Measurements from ENCODE around the gene DMBT1. TPM values are rescaled to one million over a fixed set of nuclear protein-coding genes. Genes with fewer than 3 reads are reported as not detected.

Gene DMBT1
- total RNA-seq, 4 donors from 2014 or later: 0.63 TPM; not detected in 3

- WGBS: 82% methylated on average over 6 of the region's 6 CpGs
- Histone ChIP-seq H3K4me3 (no peak overlapping the region), H3K4me1 (no peaks in the 10 kb centered on the region), H3K27ac (replicated peaks in 1 of 4) (no peak overlapping the region), H3K9me3 (no peaks in the 10 kb centered on the region), H3K36me3 (no peaks in the 10 kb centered on the region), H3K27me3 (peaks cover 0 to 34% (median 0%) of the 10 kb centered on the region in 4 donors)
- TF ChIP-seq CTCF (IDR thresholded peaks at IDR 0.05) (no peak), POLR2AphosphoS5 (IDR thresholded peaks at IDR 0.05) (no peak), EP300 (IDR thresholded peaks at IDR 0.05) (no peak), POLR2A (IDR thresholded peaks at IDR 0.05; ENCODE audit: low read depth) (no peak)
- intact Hi-C loops (cut with DNase I): no loop called here
- DNase-seq (ENCODE audit: extremely low spot score): no peak
These were observed 101.7 kb downstream of the DMBT1 start for GRCh38 chr10:122662231-122662630.

GRCh38 chr10:122663516-122664130 lies 103.1 kb downstream of the DMBT1 start:
- no peak for DNase-seq (ENCODE audit: extremely low spot score)
- H3K36me3 ChIP-seq: no peaks in the 10 kb centered on the region
- H3K4me3 ChIP-seq: no peak overlapping the region
- intact Hi-C loops (cut with DNase I): no loop called here
- H3K27ac ChIP-seq (replicated peaks in 1 of 4): no peak overlapping the region
- no peaks in the 10 kb centered on the region for H3K4me1 ChIP-seq
- WGBS: 74% methylated on average over 2 of the region's 5 CpGs
- no peaks in the 10 kb centered on the region for H3K9me3 ChIP-seq
- H3K27me3 ChIP-seq: peaks cover 0 to 31% (median 0%) of the 10 kb centered on the region in 4 donors
- TF ChIP-seq CTCF (IDR thresholded peaks at IDR 0.05) (no peak), EP300 (IDR thresholded peaks at IDR 0.05) (no peak), POLR2AphosphoS5 (IDR thresholded peaks at IDR 0.05) (no peak), POLR2A (IDR thresholded peaks at IDR 0.05; ENCODE audit: low read depth) (no peak)

- intact Hi-C loops (cut with DNase I): no loop called here
- no peaks in the 10 kb centered on the region for H3K9me3 ChIP-seq
- H3K4me1 ChIP-seq: no peaks in the 10 kb centered on the region
- no peak for DNase-seq (ENCODE audit: extremely low spot score)
- H3K4me3 ChIP-seq: no peak overlapping the region
- peaks cover 0 to 31% (median 0%) of the 10 kb centered on the region in 4 donors for H3K27me3 ChIP-seq
- no peak overlapping the region for H3K27ac ChIP-seq (replicated peaks in 1 of 4)
- WGBS: 68% methylated on average over 8 of the region's 8 CpGs
- TF ChIP-seq CTCF (IDR thresholded peaks at IDR 0.05) (no peak), POLR2AphosphoS5 (IDR thresholded peaks at IDR 0.05) (no peak), POLR2A (IDR thresholded peaks at IDR 0.05; ENCODE audit: low read depth) (no peak), EP300 (IDR thresholded peaks at IDR 0.05) (no peak)
- no peaks in the 10 kb centered on the region for H3K36me3 ChIP-seq
These were observed 103.9 kb downstream of the DMBT1 start for GRCh38 chr10:122664501-122664900.

GRCh38 chr10:122665329-122665860 lies 104.8 kb downstream of the DMBT1 start:
- H3K36me3 ChIP-seq: no peaks in the 10 kb centered on the region
- intact Hi-C loops (cut with DNase I): no loop called here
- H3K27ac ChIP-seq (replicated peaks in 1 of 4): no peak overlapping the region
- no peak for DNase-seq (ENCODE audit: extremely low spot score)
- TF ChIP-seq POLR2AphosphoS5 (IDR thresholded peaks at IDR 0.05) (no peak), CTCF (IDR thresholded peaks at IDR 0.05) (no peak), EP300 (IDR thresholded peaks at IDR 0.05) (no peak), POLR2A (IDR thresholded peaks at IDR 0.05; ENCODE audit: low read depth) (no peak)
- no peaks in the 10 kb centered on the region for H3K9me3 ChIP-seq
- WGBS: 71% methylated on average over 7 of the region's 7 CpGs
- H3K4me3 ChIP-seq: no peak overlapping the region
- peaks cover 0 to 31% (median 0%) of the 10 kb centered on the region in 4 donors for H3K27me3 ChIP-seq
- H3K4me1 ChIP-seq: no peaks in the 10 kb centered on the region
